Measurements from ENCODE around the gene PSMD8.

DNA sequence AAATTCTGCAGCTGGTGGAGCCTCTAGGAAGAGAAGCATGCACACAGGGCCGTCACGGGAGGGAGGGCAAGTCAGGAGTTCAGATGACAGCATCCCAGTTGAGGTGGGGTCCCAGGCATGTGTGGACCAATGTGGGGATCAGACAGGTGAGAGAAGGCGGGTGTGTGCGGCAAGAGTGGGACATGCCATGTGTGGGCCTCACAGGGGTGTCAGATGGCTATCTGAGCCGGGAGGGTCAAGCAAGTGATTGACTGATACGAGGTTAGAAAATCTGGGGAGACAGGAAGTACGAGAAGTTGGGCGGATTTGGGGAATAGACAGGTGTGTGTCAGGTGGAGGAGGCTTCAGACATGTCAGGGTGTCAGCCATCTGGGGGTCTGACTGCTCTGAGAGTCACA lies 42.8 kb downstream of the PSMD8 start:
- TF ChIP-seq, protein P1, sequence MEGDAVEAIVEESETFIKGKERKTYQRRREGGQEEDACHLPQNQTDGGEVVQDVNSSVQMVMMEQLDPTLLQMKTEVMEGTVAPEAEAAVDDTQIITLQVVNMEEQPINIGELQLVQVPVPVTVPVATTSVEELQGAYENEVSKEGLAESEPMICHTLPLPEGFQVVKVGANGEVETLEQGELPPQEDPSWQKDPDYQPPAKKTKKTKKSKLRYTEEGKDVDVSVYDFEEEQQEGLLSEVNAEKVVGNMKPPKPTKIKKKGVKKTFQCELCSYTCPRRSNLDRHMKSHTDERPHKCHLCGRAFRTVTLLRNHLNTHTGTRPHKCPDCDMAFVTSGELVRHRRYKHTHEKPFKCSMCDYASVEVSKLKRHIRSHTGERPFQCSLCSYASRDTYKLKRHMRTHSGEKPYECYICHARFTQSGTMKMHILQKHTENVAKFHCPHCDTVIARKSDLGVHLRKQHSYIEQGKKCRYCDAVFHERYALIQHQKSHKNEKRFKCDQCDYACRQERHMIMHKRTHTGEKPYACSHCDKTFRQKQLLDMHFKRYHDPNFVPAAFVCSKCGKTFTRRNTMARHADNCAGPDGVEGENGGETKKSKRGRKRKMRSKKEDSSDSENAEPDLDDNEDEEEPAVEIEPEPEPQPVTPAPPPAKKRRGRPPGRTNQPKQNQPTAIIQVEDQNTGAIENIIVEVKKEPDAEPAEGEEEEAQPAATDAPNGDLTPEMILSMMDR (IDR thresholded peaks at IDR 0.05; ENCODE audit: insufficient read depth, low read depth, low read length), result no peak
- TF ChIP-seq EZH2 (IDR thresholded peaks at IDR 0.05; ENCODE audit: insufficient read depth, low read length), result no peak

Data from astrocyte (in vitro differentiated cells and primary cell).